Dermis blood vessel endothelial cell (primary cell): ENCODE data around the gene CSNK1G2. TPM values are rescaled to one million over a fixed set of nuclear protein-coding genes. Genes with fewer than 3 reads are reported as not detected.

Experiments
- DNase-seq: peaks from one replicate; pipeline ENCODE4 v3.0.0; 2010
- total RNA-seq: library from RNA; depleted of rRNA; stranded (reverse); fragments of >200 nt; gene quantifications from 2 replicates; pipeline ENCODE4 v1.2.3, GENCODE V29; 2014

CSNK1G2 gene
- total RNA-seq, 1 donor from 2014 or later: 73.9 TPM

DNA sequence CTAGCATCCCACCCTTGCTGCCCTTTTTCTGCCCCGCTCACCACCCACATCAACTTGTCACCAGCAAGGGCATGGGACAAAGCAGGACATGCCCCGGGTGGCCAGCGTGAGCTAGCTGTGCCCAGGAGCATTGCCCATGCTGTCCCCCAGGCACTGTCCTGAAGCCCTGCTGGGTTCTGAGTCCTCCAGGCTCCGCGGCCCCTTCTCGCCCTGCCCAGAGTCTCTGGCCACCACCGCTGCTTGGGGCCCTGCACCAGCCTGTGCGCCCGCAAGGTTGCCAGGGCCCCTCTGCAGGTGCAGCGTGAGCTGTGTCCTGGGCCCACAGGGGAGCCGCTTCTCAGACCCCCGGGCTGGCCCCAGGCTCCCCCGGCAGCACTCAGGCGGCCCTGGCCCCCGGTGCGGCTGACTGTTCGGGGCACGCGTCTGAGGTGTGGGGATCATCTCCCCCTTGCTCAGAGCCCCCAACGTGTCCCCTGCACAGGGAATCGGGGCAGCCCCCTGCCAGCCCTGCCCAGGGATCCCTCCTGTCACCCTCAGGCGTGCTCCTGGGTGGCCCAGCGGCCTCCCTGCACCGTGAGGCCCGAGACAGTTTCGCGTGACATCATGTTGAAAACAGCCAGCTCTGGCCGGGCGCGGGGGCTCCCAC is 4.1 kb downstream of the CSNK1G2 start:
- no peak for DNase-seq

- DNase-seq: peak; percentile 69
Observed at GRCh38 chr19:1945899-1946298, 4.9 kb downstream of the CSNK1G2 start.

DNA sequence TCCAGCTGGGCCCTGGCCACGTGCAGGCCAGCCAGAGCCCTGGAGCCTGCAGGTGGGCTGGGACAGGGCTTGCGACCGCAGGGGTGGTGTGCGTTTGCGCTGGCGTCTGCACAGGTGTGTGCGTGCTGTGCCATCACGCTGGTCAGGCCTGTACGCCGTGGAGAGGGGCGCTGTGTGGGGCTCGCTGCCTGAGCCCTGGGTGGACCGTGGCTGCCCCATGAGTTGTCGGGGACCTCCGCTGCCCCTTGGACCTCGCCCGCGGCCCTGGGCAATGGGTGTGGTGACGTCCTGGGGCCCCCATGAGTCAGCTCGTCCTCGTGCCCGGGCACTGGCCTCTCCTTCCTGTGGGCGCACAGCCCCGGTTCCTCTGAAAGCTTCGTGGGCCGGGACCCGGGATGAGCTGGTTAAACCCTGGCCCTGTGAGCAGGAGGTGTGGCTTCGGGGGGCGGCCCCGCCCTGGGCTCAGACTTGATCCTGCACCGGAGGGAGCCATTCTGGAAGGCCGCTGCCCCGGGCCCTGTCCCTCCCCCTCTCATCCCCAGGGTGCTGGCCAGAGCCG is 6.8 kb downstream of the CSNK1G2 start:
- no peak for DNase-seq

DNA sequence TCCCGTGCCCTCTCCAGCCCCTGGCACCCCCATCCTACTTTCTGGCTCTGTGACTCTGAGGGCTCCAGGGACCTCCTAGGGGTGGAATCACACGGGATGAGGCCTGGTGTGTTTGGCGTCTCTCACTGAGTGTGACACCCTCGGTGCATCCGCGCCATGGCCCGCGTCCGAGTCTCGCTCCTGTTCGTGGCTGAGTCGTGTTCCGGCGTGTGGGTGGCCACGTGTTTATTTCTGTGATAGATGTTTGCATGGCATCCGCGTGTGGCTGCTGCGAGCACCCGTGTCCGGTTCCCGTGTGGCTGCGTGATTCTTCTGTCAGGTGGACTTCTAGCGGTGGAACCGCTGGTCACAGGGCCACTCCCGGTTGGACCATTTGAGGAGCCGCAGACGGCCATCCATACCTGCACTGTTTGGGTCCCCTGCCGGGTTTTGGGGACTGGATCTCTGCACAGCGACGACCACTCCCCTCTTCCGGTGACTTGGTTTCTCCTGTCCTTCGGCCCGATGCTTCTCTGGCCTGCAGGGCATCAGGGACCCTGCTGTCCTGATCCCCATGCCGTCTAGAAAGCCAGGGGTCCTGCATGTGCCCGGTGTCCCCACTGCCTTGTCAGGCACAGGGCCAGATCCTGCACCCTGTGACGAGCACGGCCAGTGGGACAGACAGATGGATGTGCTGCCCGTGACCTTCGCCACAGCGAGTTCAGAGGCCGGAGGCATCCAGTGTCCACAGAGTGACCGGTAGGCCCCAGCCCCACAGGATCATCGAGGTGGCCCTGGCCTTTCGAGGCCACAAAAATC is 8.5 kb downstream of the CSNK1G2 start:
- DNase-seq: no peak

GRCh38 chr19:1950640-1951039 is 9.7 kb downstream of the CSNK1G2 start:
- no peak for DNase-seq

DNA sequence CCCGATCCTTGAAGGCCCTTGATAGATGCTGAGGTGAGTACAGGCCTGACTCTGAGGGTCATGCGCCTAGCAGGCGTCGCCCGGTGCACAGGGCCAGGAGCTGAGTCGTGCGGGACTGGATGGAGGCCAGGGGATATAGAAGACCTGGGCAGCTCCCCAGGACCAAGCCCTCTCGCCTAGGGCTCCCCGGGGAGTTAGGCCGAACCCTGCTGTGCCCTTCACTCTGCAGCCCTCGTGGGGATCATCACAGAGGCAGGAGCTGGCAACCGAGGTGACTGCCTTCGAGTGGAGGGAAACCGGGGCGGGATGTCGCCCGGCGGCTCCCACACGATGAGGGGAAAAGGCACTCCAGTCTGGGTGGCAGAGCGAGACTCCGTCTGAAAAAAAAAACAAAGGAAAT is 11.7 kb downstream of the CSNK1G2 start:
- DNase-seq: no peak

DNA sequence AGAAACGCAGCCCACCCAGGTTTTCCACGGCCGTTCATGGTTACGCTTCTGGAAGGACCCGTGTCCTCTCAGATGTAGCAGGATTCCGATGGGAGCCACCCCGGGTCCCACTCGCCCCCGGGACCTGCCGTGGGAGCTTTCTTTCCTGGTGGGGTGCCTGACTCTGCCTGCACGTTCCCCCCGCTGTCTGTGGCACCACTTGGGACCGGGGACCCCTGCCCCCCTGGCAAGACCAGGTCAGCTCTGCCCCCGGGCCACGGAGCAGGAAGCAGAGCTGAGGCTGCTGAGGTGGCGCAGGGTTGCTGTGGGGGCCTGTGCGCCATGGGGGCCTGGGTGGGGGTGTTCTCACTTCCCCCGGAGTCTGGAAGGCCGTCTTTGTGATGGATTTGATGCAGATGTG is 12.1 kb downstream of the CSNK1G2 start:
- no peak for DNase-seq

GRCh38 chr19:1953441-1954094 is 12.6 kb downstream of the CSNK1G2 start:
- no peak for DNase-seq

DNA sequence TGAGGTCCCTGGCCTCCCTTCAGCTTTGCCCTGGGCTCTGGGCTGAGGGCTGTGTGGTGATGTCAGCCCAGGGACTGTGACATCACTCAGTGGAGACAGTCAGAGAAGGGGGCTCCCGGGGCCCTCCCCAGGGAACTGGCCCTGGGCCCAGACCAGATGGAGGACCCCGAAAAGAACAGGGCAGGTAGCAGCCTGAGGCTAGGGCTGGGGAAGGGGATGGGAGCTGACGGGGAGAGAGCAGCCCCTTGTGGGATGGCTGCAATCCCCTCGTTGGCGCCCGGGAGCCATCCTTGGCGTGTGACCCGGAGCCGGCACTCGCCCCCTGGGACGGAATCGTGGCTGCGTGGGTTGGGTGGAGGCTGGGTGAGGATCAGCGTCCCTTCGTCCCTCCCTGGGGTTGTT is 13.6 kb downstream of the CSNK1G2 start:
- no peak for DNase-seq

GRCh38 chr19:1955171-1956121 is 14.5 kb downstream of the CSNK1G2 start:
- no peak for DNase-seq

DNA sequence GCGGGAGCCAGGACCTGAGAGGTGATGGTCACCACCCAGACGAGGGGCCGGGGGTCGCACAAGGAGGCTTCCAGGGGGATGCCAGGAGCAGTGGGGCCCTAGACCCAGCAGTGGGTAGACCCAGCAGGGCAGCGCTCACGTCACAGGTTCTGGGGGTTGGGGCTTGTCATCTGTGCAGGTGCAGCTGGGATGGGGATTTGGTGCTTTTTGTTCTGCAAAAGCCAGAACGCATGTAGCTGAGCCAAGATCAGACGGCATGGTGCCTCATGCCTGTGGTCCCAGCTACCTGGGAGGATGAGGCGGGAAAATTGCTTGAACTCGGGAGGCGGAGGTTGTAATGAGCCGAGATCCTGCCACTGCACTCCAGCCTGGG is 15.1 kb downstream of the CSNK1G2 start:
- DNase-seq: no peak

- no peak for DNase-seq
Observed at GRCh38 chr19:1956868-1957492, 16.0 kb downstream of the CSNK1G2 start.

DNA sequence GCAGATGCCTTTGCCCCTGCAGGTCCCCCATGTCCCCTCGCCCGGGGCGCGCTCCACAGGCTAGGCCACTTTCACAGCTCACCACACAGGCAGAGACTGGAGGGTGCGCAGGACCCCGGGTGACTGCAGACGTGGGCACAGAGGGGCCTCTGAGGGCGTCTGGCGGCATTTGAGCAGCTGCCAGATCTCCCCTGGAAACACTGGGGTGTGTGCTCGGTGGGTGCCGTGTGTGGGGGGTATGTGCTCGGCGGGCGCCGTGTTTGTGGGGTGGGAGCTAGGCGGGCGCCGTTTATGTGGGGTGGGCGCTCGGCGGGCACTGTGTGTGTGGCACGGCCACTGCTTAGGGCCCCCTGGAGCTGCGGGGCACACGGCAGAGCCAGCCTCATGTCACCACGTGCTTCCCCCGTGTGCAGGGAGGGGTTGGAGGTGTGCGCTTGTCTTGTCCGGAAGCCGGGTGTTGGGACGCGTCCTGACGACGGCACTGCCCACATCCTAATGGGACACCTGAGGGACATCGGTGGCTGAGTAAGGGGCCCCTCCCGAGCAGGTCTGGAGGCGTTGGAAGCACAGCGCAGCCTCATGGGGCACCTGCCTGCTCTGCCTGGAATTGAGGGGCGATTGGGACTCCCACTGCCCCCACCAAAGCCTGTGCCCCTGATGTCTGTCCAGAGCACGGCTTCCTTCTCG is 16.7 kb downstream of the CSNK1G2 start:
- DNase-seq: no peak

- DNase-seq: no peak
Observed at GRCh38 chr19:1959928-1960589, 19.1 kb downstream of the CSNK1G2 start.

GRCh38 chr19:1961000-1961883 is 20.3 kb downstream of the CSNK1G2 start:
- no peak for DNase-seq

GRCh38 chr19:1962674-1963073 is 21.7 kb downstream of the CSNK1G2 start:
- DNase-seq: no peak

GRCh38 chr19:1967087-1967608 is 26.2 kb downstream of the CSNK1G2 start:
- DNase-seq: no peak

DNA sequence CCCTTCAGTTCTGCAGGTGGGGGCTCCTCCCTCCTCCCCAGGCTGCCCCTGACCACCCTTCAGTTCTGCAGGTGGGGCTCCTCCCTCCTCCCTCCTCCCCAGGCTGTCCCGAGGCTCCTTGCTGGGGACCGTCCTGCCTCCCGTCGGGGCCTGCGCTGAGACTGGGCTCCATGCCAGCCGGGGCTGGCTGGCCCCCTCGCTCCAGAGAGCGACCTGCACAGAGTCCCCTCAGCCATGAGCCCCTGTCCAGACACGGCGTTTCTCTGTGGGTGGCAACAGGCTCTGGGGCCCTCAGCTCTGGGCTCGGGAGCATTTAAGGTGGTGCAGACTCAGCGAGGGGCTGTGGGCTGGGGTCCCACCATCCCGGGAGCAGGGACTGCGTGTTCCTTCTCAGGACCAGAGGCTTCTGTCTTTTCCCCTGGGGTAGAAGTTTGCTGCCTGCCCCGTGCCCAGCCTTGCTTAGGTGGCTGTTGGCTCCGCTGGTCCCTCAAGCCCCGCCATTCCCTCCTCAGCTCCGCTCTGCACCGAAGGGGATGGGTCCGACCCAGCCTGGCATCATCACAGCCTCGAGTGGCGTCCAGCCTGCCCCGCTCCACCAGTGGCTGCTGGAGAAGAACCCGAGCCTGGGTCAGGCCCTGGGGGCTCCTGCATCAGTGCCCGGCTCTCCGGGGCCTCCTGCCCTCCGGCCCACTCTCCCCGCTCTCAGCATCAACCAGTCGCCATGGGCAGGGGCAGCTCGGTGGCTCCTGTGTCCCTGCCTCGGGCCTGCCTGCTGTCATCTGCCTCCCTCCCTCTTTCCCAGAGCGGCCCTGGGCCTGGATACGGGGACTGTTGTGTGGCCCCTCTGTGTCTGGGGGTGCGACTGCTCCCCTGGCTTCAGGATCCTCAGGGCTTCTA is 27.6 kb downstream of the CSNK1G2 start:
- DNase-seq: no peak
